Keratinocyte (primary cell): ENCODE data around the gene COQ8A. TPM values are rescaled to one million over a fixed set of nuclear protein-coding genes. Genes with fewer than 3 reads are reported as not detected.

Experiments used
- DNase-seq: peaks from one replicate; pipeline ENCODE4 v3.0.0-alpha.2; 2011; ENCODE audit warnings: low read depth, missing footprints, low spot score
- FAIRE-seq: peaks from 2 replicates; lab custom pipeline; 2011; peaks lifted over from hg19 to GRCh38; lab: Jason Lieb, UNC
- H2AFZ ChIP-seq: 2 replicates; pipeline ENCODE4 v1.6.0; 2012; ENCODE audit warnings: low read length, control low read depth, inconsistent platforms; ENCODE audit not compliant: control insufficient read depth
- H3K27ac ChIP-seq: 2 replicates; pipeline ENCODE4 v1.5.1; 2011; ENCODE audit warnings: low read length; ENCODE audit not compliant: control insufficient read depth, insufficient read depth
- H3K27me3 ChIP-seq: 3 replicates; pipeline ENCODE4 v1.6.0; 2011; ENCODE audit warnings: low read length; ENCODE audit not compliant: control insufficient read depth, insufficient read depth; ENCODE audit errors: extremely low read depth
- H3K36me3 ChIP-seq, 2 experiments: 2 replicates in 1 of 2; 3 replicates in 1 of 2; pipeline ENCODE4 v1.5.1; 2011; ENCODE audit warnings: low read length in 2 of 2, mild to moderate bottlenecking in 1 of 2; ENCODE audit not compliant: control insufficient read depth in 2 of 2, insufficient read depth in 2 of 2; ENCODE audit errors: extremely low read depth in 1 of 2
- H3K4me1 ChIP-seq: 3 replicates; pipeline ENCODE4 v1.5.1; 2011; ENCODE audit warnings: low read length; ENCODE audit not compliant: control insufficient read depth, insufficient read depth; ENCODE audit errors: extremely low read depth
- H3K4me2 ChIP-seq: 3 replicates; pipeline ENCODE4 v1.6.0; 2011; ENCODE audit warnings: low read depth, low read length; ENCODE audit not compliant: control insufficient read depth, insufficient read depth; ENCODE audit errors: extremely low read depth
- H3K4me3 ChIP-seq, 3 experiments: fragments of 200-600 bp in 1 of 3; sonication (generic) in 1 of 3; 2 replicates in 2 of 3; 3 replicates in 1 of 3; pipeline ENCODE4 v1.5.1; 2011 to 2016; ENCODE audit warnings: low read length in 3 of 3, mild to moderate bottlenecking in 3 of 3, control low read depth in 2 of 3, inconsistent platforms in 1 of 3, low read depth in 1 of 3, mixed read lengths in 1 of 3, mixed run types in 1 of 3, moderate library complexity in 1 of 3; ENCODE audit not compliant: control insufficient read depth in 2 of 3, insufficient read depth in 2 of 3; ENCODE audit errors: extremely low read depth in 1 of 3
- H3K79me2 ChIP-seq: 2 replicates; pipeline ENCODE4 v1.6.0; 2012; ENCODE audit warnings: low read length; ENCODE audit not compliant: control insufficient read depth, insufficient read depth
- H3K9ac ChIP-seq: 3 replicates; pipeline ENCODE4 v1.6.0; 2011; ENCODE audit warnings: low read length; ENCODE audit not compliant: control insufficient read depth, insufficient read depth; ENCODE audit errors: extremely low read depth
- H3K9me1 ChIP-seq: 3 replicates; pipeline ENCODE4 v1.6.0; 2011; ENCODE audit warnings: low read length; ENCODE audit not compliant: control insufficient read depth, insufficient read depth; ENCODE audit errors: extremely low read depth
- H3K9me3 ChIP-seq: 2 replicates; pipeline ENCODE4 v1.5.1; 2012; ENCODE audit warnings: low read depth, low read length; ENCODE audit not compliant: control insufficient read depth
- H4K20me1 ChIP-seq: 3 replicates; pipeline ENCODE4 v1.6.0; 2011; ENCODE audit warnings: low read length; ENCODE audit not compliant: control insufficient read depth, insufficient read depth; ENCODE audit errors: extremely low read depth
- CTCF ChIP-seq, 3 experiments: IDR thresholded peaks in 1 of 3; conservative IDR thresholded peaks in 1 of 3; optimal IDR thresholded peaks in 1 of 3; 2 replicates in 2 of 3; 3 replicates in 1 of 3; pipeline versions ENCODE3 to v1.5.1; 2011; ENCODE audit warnings: low read length in 3 of 3, mild to moderate bottlenecking in 3 of 3, moderate library complexity in 2 of 3, control low read depth in 1 of 3, inconsistent platforms in 1 of 3; ENCODE audit not compliant: insufficient read depth in 2 of 3; ENCODE audit errors: extremely low read depth in 1 of 3
- EZH2 ChIP-seq: IDR thresholded peaks from one replicate; pipeline ENCODE4 v1.6.1; 2012; ENCODE audit warnings: inconsistent platforms, mild to moderate bottlenecking, low read length, moderate library complexity
- dilution Hi-C: fragments of 300-500 bp; cut with MboI; formaldehyde crosslinking; loops from one replicate; pipeline ENCODE4 v1.7.0; 2020; ENCODE audit warnings: low sequenced_read_pairs; ENCODE audit not compliant: extremely low pct_ligation_motif_present
- polyA plus RNA-seq, 5 experiments: library from polyadenylated mRNA; depleted of rRNA in 3 of 5; stranded (reverse) in 3 of 5; stranded (forward) in 1 of 5; unstranded in 1 of 5; fragments of >200 nt; gene quantifications; 1 replicate in 1 of 5; 2 replicates in 3 of 5; 3 replicates in 1 of 5; pipeline versions ENCODE4 v1.2.1 to v1.2.3, GENCODE V29; 2011 to 2012; ENCODE audit warnings: missing spikeins in 2 of 5, low read depth in 1 of 5, low replicate concordance in 1 of 5

COQ8A gene
- polyA plus RNA-seq, 1 donor (not counting 4 experiments of a cell fraction or from before 2014, with no cell fraction given), result 3.8 TPM

- FAIRE-seq (no peak), DNase-seq (no peak)
- no peaks in the 10 kb centered on the region for H3K9me1 ChIP-seq
- no peak overlapping the region for H3K9ac ChIP-seq
- no peaks in the 10 kb centered on the region for H3K9me3 ChIP-seq
- H3K79me2 ChIP-seq, result no peaks in the 10 kb centered on the region
- H3K4me3 ChIP-seq, result no peak overlapping the region
- no peaks in the 10 kb centered on the region for H4K20me1 ChIP-seq
- no peak overlapping the region for H3K27ac ChIP-seq
- no peak overlapping the region for H2AFZ ChIP-seq
- dilution Hi-C loops, result no loop called here
- H3K4me2 ChIP-seq, result no peak overlapping the region
- peaks cover 0 to 12% of the 10 kb centered on the region in 2 experiments for H3K36me3 ChIP-seq
- no peaks in the 10 kb centered on the region for H3K27me3 ChIP-seq
- no peaks in the 10 kb centered on the region for H3K4me1 ChIP-seq
- TF ChIP-seq CTCF (optimal IDR thresholded peaks at IDR 0.05 in 1 of 3, IDR thresholded peaks at IDR 0.05 in 1 of 3, conservative IDR thresholded peaks at IDR 0.05 in 1 of 3; ENCODE audit: extremely low read depth in 1 of 3, insufficient read depth in 2 of 3, low read length in 3 of 3) (no peak), EZH2 (no peak)
Observed at GRCh38 chr1:226898246-226898645, 41.8 kb upstream of the COQ8A start.

- H3K9me1 ChIP-seq, result no peaks in the 10 kb centered on the region
- H4K20me1 ChIP-seq, result no peaks in the 10 kb centered on the region
- no peaks in the 10 kb centered on the region for H3K9me3 ChIP-seq
- no peak overlapping the region for H2AFZ ChIP-seq
- H3K27me3 ChIP-seq, result no peaks in the 10 kb centered on the region
- no peak for FAIRE-seq
- H3K9ac ChIP-seq, result no peak overlapping the region
- no peak overlapping the region for H3K27ac ChIP-seq
- no peaks in the 10 kb centered on the region for H3K4me1 ChIP-seq
- H3K79me2 ChIP-seq, result no peaks in the 10 kb centered on the region
- DNase-seq, result no peak
- no peak overlapping the region for H3K4me3 ChIP-seq
- no peak for TF ChIP-seq CTCF (optimal IDR thresholded peaks at IDR 0.05 in 1 of 3, IDR thresholded peaks at IDR 0.05 in 1 of 3, conservative IDR thresholded peaks at IDR 0.05 in 1 of 3; ENCODE audit: extremely low read depth in 1 of 3, insufficient read depth in 2 of 3, low read length in 3 of 3)
- TF ChIP-seq EZH2, result no peak
- no peak overlapping the region for H3K4me2 ChIP-seq
- H3K36me3 ChIP-seq, result peaks cover 0 to 5% of the 10 kb centered on the region in 2 experiments
- dilution Hi-C loops, result no loop called here
Observed at GRCh38 chr1:226901421-226901820, 38.7 kb upstream of the COQ8A start.
